Neuronal stem cell (in vitro differentiated cells): ENCODE results near the gene TRPM2.

Experiments used
- DNase-seq: peaks from one replicate; pipeline ENCODE4 v3.0.0-alpha.2; 2013; ENCODE audit warnings: low spot score
- H2AFZ ChIP-seq: one replicate; pipeline ENCODE4 v1.6.1; 2013; ENCODE audit warnings: mild to moderate bottlenecking, low read length, inconsistent platforms
- H2AK5ac ChIP-seq: 2 replicates; pipeline ENCODE4 v1.6.1; 2013; ENCODE audit warnings: low read depth, mild to moderate bottlenecking, inconsistent platforms, low read length, moderate library complexity, mixed read lengths
- H2BK120ac ChIP-seq: 2 replicates; pipeline ENCODE4 v1.6.1; 2013; ENCODE audit warnings: low read depth, mild to moderate bottlenecking, inconsistent platforms, low read length, moderate library complexity, mixed read lengths
- H2BK12ac ChIP-seq: one replicate; pipeline ENCODE4 v1.6.1; 2013; ENCODE audit warnings: low read length, inconsistent platforms
- H2BK15ac ChIP-seq: 2 replicates; pipeline ENCODE4 v1.6.1; 2013; ENCODE audit warnings: mild to moderate bottlenecking, low read length, inconsistent platforms, mixed read lengths
- H2BK5ac ChIP-seq: one replicate; pipeline ENCODE4 v1.6.1; 2013; ENCODE audit warnings: inconsistent platforms, mild to moderate bottlenecking, low read length, moderate library complexity
- H3K14ac ChIP-seq: one replicate; pipeline ENCODE4 v1.6.1; 2013; ENCODE audit warnings: low read length, inconsistent platforms
- H3K18ac ChIP-seq: 2 replicates; pipeline ENCODE4 v1.6.1; 2013; ENCODE audit warnings: low read length, inconsistent platforms
- H3K23ac ChIP-seq: 2 replicates; pipeline ENCODE4 v1.6.1; 2013; ENCODE audit warnings: low read depth, mild to moderate bottlenecking, mixed read lengths, low read length, inconsistent platforms; ENCODE audit not compliant: poor library complexity
- H3K27ac ChIP-seq: replicated peaks from 3 replicates; pipeline ENCODE4 v1.5.1; 2013; ENCODE audit warnings: low read length, inconsistent platforms
- H3K27me3 ChIP-seq, 3 experiments: 2 replicates each; pipeline ENCODE4 v1.6.1; 2013; ENCODE audit warnings: low read length in 3 of 3, mild to moderate bottlenecking in 2 of 3, inconsistent platforms in 1 of 3, low read depth in 1 of 3, mixed read lengths in 1 of 3, moderate library complexity in 1 of 3; ENCODE audit not compliant: control insufficient read depth in 3 of 3, insufficient read depth in 3 of 3
- H3K36me3 ChIP-seq, 2 donors: replicated peaks in 1 of 2; 2 replicates each; pipeline ENCODE4 v1.6.1; 2013; ENCODE audit warnings: low read length in 2 of 2; ENCODE audit not compliant: control insufficient read depth in 2 of 2, insufficient read depth in 2 of 2
- H3K4ac ChIP-seq: 2 replicates; pipeline ENCODE4 v1.6.1; 2013; ENCODE audit warnings: inconsistent platforms, mild to moderate bottlenecking, low read length, moderate library complexity
- H3K4me1 ChIP-seq, 2 donors: 1 replicate in 1 of 2; 2 replicates in 1 of 2; pipeline ENCODE4 v1.6.1; 2013; ENCODE audit warnings: low read length in 2 of 2, low read depth in 1 of 2; ENCODE audit not compliant: control insufficient read depth in 2 of 2, insufficient read depth in 1 of 2
- H3K4me2 ChIP-seq: one replicate; pipeline ENCODE4 v1.6.1; 2013; ENCODE audit warnings: mild to moderate bottlenecking, low read length, inconsistent platforms; ENCODE audit not compliant: insufficient read depth, poor library complexity, severe bottlenecking
- H3K4me3 ChIP-seq, 2 donors: 2 replicates each; pipeline ENCODE4 v1.5.1; 2013; ENCODE audit warnings: low read length in 2 of 2, mild to moderate bottlenecking in 2 of 2, inconsistent platforms in 1 of 2, moderate library complexity in 1 of 2
- H3K79me1 ChIP-seq: one replicate; pipeline ENCODE4 v1.6.1; 2013; ENCODE audit warnings: low read depth, mild to moderate bottlenecking, inconsistent platforms, low read length, moderate library complexity
- H3K9ac ChIP-seq: one replicate; pipeline ENCODE4 v1.6.1; 2013; ENCODE audit warnings: mild to moderate bottlenecking, low read depth, low read length, inconsistent platforms; ENCODE audit not compliant: poor library complexity
- H3K9me3 ChIP-seq, 2 donors: replicated peaks in 1 of 2; 2 replicates each; pipeline versions ENCODE3 to v1.6.1; 2013; ENCODE audit warnings: low read length in 2 of 2, mild to moderate bottlenecking in 2 of 2, inconsistent platforms in 1 of 2, low read depth in 1 of 2, mixed read lengths in 1 of 2, moderate library complexity in 1 of 2; ENCODE audit not compliant: control insufficient read depth in 2 of 2, insufficient read depth in 1 of 2
- H4K8ac ChIP-seq: one replicate; pipeline ENCODE4 v1.6.1; 2013; ENCODE audit warnings: low read depth, mild to moderate bottlenecking, inconsistent platforms, low read length, moderate library complexity
- H4K91ac ChIP-seq: one replicate; pipeline ENCODE4 v1.6.1; 2013; ENCODE audit warnings: low read length, low read depth, mild to moderate bottlenecking, inconsistent platforms; ENCODE audit not compliant: poor library complexity
- WGBS, 2 donors: extraction: QIAGEN DNeasy Blood & Tissue Kit; methylation state at CpG; one replicate each; pipeline ENCODE4 v1.1.7; 2013; ENCODE audit warnings: missing lambda C conversion rate in 2 of 2, mixed read lengths in 1 of 2; ENCODE audit not compliant: insufficient read length in 2 of 2, insufficient replicate concordance in 1 of 2; ENCODE audit errors: extremely low coverage in 2 of 2; 5-methylcytosine and 5-hydroxymethylcytosine counted together

The TRPM2 gene

DNA sequence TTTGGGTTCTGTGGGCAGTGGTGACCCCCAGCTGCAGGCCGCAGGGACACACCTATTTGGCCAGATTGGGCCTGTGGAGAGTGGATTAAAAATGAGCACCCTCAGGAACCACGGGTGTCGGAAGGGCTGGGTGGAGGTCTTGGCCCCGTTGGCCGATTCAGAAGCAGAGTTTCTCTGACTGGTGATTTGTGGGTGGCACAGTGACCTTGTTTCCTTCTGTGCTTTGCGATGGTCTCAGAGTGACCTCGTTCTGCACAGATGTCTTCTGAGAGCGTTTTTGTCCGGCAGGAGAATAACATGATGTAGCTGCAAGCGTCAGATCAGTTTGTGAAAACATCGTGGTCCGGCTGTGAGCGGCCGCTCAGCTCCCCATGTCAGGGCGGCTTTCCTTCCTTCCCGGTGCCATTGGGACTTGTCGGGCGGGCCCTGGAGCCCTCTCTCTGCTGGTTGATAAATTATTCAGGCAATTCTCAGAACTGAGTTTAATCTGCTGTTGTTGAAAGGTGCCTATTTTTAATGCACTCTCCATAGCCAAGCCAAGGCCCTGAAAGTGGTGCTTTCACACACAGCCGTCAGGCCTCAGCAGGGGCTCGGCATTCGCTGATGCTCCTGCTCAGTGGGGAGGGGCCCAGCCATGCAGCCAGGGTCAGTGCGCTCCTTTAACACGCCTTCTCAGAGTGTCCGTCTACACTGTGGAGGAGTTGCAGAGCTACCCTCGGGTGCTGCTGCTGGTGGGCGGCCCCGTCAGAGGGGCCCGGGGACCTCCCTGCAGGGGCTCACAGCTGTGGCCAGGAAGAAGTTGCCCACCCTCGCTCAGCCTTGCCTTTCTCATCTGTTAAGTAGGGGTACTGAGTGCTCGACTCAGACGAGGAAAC, 26.8 kb downstream of the TRPM2 start:
- Histone ChIP-seq H2BK12ac (no peak overlapping the region), H3K4me1 (peaks cover 0 to 11% of the 10 kb centered on the region in 2 donors), H2AFZ (peak overlapping the region; percentile 38), H3K18ac (no peak overlapping the region), H2BK5ac (no peak overlapping the region), H3K4ac (peak overlapping the region; percentile 4), H3K4me3 (no peak overlapping the region), H3K36me3 (no peaks in the 10 kb centered on the region), H2BK15ac (no peak overlapping the region), H3K79me1 (no peaks in the 10 kb centered on the region), H3K4me2 (no peak overlapping the region), H2AK5ac (peak overlapping the region; percentile 64), H3K27ac (no peak overlapping the region), H2BK120ac (no peak overlapping the region), H3K14ac (no peak overlapping the region), H4K91ac (no peak overlapping the region), H3K27me3 (peaks cover 0 to 16% (median 0%) of the 10 kb centered on the region in 3 experiments), H3K23ac (no peak overlapping the region), H3K9me3 (peaks cover 5 to 6% of the 10 kb centered on the region in 2 donors), H3K9ac (no peak overlapping the region), H4K8ac (no peak overlapping the region)
- WGBS, 2 donors: no CpG with 5 or more reads among the region's 31 CpGs
- no peak for DNase-seq

GRCh38 chr21:44380876-44381275, 27.5 kb downstream of the TRPM2 start:
- Histone ChIP-seq H3K4me2 (no peak overlapping the region), H2BK15ac (no peak overlapping the region), H3K4me3 (no peak overlapping the region), H2AFZ (no peak overlapping the region), H3K18ac (peak overlapping the region; percentile 1), H3K4me1 (peaks cover 0 to 11% of the 10 kb centered on the region in 2 donors), H3K4ac (peak overlapping the region; percentile 4), H3K23ac (peak overlapping the region; percentile 68), H3K79me1 (no peaks in the 10 kb centered on the region), H3K27ac (no peak overlapping the region), H3K14ac (peak overlapping the region; percentile 28), H2BK5ac (no peak overlapping the region), H4K91ac (no peak overlapping the region), H4K8ac (no peak overlapping the region), H2AK5ac (peak overlapping the region; percentile 64), H3K36me3 (no peaks in the 10 kb centered on the region), H3K9me3 (peaks cover 2 to 9% of the 10 kb centered on the region in 2 donors), H3K9ac (no peak overlapping the region), H2BK120ac (no peak overlapping the region), H3K27me3 (peaks cover 0 to 16% (median 0%) of the 10 kb centered on the region in 3 experiments), H2BK12ac (no peak overlapping the region)
- no peak for DNase-seq
- no CpG with 5 or more reads among the region's 10 CpGs for WGBS, 2 donors

DNA sequence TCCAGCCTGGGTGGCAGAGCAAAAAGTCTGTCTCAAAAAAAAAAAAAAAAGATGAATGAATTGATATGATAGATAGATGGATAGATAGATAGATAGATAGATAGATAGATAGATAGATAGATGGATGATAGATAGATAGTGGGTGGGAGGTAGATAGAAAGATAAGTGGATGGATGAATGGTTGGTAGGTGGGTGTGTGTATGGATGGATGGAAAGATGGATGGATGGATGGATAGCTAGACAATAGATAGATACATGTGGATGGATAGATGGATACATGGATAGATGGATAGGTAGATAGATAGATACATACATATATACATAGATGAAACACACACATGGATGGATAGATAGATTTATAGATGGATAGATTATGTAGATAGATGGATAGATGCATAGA, 28.5 kb downstream of the TRPM2 start:
- Histone ChIP-seq H3K36me3 (no peaks in the 10 kb centered on the region), H3K27me3 (peaks cover 0 to 16% (median 0%) of the 10 kb centered on the region in 3 experiments), H4K91ac (no peak overlapping the region), H3K4me3 (no peak overlapping the region), H3K9ac (no peak overlapping the region), H3K9me3 (peaks cover 2 to 9% of the 10 kb centered on the region in 2 donors), H3K14ac (no peak overlapping the region), H2BK12ac (no peak overlapping the region), H2BK5ac (no peak overlapping the region), H2BK120ac (no peak overlapping the region), H3K18ac (no peak overlapping the region), H3K4me1 (peaks cover 0 to 9% of the 10 kb centered on the region in 2 donors), H3K27ac (no peak overlapping the region), H3K4me2 (no peak overlapping the region), H3K23ac (no peak overlapping the region), H2AK5ac (no peak overlapping the region), H4K8ac (no peak overlapping the region), H3K79me1 (no peaks in the 10 kb centered on the region), H3K4ac (no peak overlapping the region), H2BK15ac (no peak overlapping the region), H2AFZ (no peak overlapping the region)
- DNase-seq: no peak

- Histone ChIP-seq H4K91ac (no peak overlapping the region), H3K9ac (peak overlapping the region; percentile 24), H2AK5ac (no peak overlapping the region), H3K4me1 (peaks cover 0 to 4% of the 10 kb centered on the region in 2 donors), H3K4ac (no peak overlapping the region), H2BK5ac (no peak overlapping the region), H2AFZ (no peak overlapping the region), H4K8ac (no peak overlapping the region), H2BK120ac (no peak overlapping the region), H3K23ac (no peak overlapping the region), H3K27me3 (peaks cover 0 to 16% (median 0%) of the 10 kb centered on the region in 3 experiments), H3K14ac (no peak overlapping the region), H3K36me3 (no peaks in the 10 kb centered on the region), H2BK15ac (no peak overlapping the region), H2BK12ac (no peak overlapping the region), H3K4me3 (no peak overlapping the region), H3K18ac (no peak overlapping the region), H3K27ac (no peak overlapping the region), H3K79me1 (no peaks in the 10 kb centered on the region), H3K9me3 (peaks cover 2 to 9% of the 10 kb centered on the region in 2 donors), H3K4me2 (no peak overlapping the region)
- no CpG with 5 or more reads among the region's 9 CpGs for WGBS, 2 donors
- no peak for DNase-seq
These were observed 29.1 kb downstream of the TRPM2 start for GRCh38 chr21:44382536-44382935.
